T-cell (primary cell): Measurements from ENCODE around the gene NRAP. TPM values are rescaled to one million over a fixed set of nuclear protein-coding genes. Genes with fewer than 3 reads are reported as not detected.

Experiments used
- ATAC-seq, 4 experiments: fragments of 200-7000 bp in 3 of 4; fragments of 150-1000 bp in 1 of 4; cut with Tn5 transposase; replicated peaks in 1 of 4; 1 replicate in 3 of 4; 2 replicates in 1 of 4; pipeline ENCODE4 v1.10.0; 2021; ENCODE audit warnings: moderate library complexity in 3 of 4, mild to moderate bottlenecking in 2 of 4, moderate number of reproducible peaks in 1 of 4
- CTCF ChIA-PET, 2 donors: fragments of 300-600 bp; sonication (Branson Sonifier 250); formaldehyde crosslinking; loops; one replicate each; lab custom pipeline; 2022; ENCODE audit warnings: antibody characterized with exemption in 2 of 2; lab: Charles Lee
- POLR2A ChIA-PET, 2 donors: fragments of 300-600 bp; sonication (Branson Sonifier 250); formaldehyde crosslinking; loops; one replicate each; lab custom pipeline; 2022; ENCODE audit warnings: antibody characterized with exemption in 2 of 2; lab: Charles Lee
- DNase-seq, 35 experiments: peaks; one replicate each; pipeline versions ENCODE4 v3.0.0 to v3.0.0-alpha.2; 2013 to 2023
- H3K27ac ChIP-seq: one replicate; pipeline ENCODE4 v1.5.1; 2013; ENCODE audit warnings: low read length
- H3K27me3 ChIP-seq, 2 experiments: replicated peaks in 1 of 2; 1 replicate in 1 of 2; 2 replicates in 1 of 2; pipeline versions ENCODE4 v1.6.1 to v1.7.0; 2013; ENCODE audit warnings: low read length in 1 of 2, mixed read lengths in 1 of 2; ENCODE audit not compliant: control insufficient read depth in 2 of 2, insufficient read depth in 2 of 2; ENCODE audit errors: extremely low read depth in 1 of 2
- H3K36me3 ChIP-seq, 2 donors: 1 replicate in 1 of 2; 2 replicates in 1 of 2; pipeline versions ENCODE4 v1.6.1 to v1.7.0; 2013; ENCODE audit warnings: low read length in 1 of 2; ENCODE audit not compliant: control insufficient read depth in 2 of 2, insufficient read depth in 1 of 2; ENCODE audit errors: extremely low read depth in 1 of 2
- H3K4me1 ChIP-seq, 2 experiments: 1 replicate in 1 of 2; 2 replicates in 1 of 2; pipeline versions ENCODE4 v1.6.1 to v1.7.0; 2013; ENCODE audit warnings: low read length in 2 of 2, mixed read lengths in 1 of 2; ENCODE audit not compliant: insufficient read depth in 2 of 2, control insufficient read depth in 1 of 2; ENCODE audit errors: extremely low read depth in 1 of 2
- H3K4me3 ChIP-seq, 2 donors: 1 replicate in 1 of 2; 2 replicates in 1 of 2; pipeline versions ENCODE4 v1.5.1 to v1.7.0; 2013; ENCODE audit warnings: mild to moderate bottlenecking in 2 of 2, low read length in 1 of 2, moderate library complexity in 1 of 2; ENCODE audit not compliant: control insufficient read depth in 1 of 2; ENCODE audit errors: extremely low read depth in 1 of 2
- H3K9me3 ChIP-seq: 2 replicates; pipeline ENCODE4 v1.7.0; 2013
- H3K27ac Mint-ChIP-seq, 2 donors: one replicate each; pipeline ENCODE4 v1.8.0; 2020 to 2021; ENCODE audit warnings: mild to moderate bottlenecking in 2 of 2, mixed read lengths in 2 of 2
- H3K27me3 Mint-ChIP-seq, 2 donors: one replicate each; pipeline ENCODE4 v1.8.0; 2021 to 2022; ENCODE audit warnings: mixed read lengths in 2 of 2
- H3K36me3 Mint-ChIP-seq: one replicate; pipeline ENCODE4 v1.8.0; 2021; ENCODE audit warnings: mixed read lengths
- H3K4me1 Mint-ChIP-seq, 3 donors: one replicate each; pipeline ENCODE4 v1.8.0; 2020 to 2022; ENCODE audit warnings: mixed read lengths in 3 of 3, mild to moderate bottlenecking in 1 of 3
- H3K4me3 Mint-ChIP-seq, 3 donors: one replicate each; pipeline ENCODE4 v1.8.0; 2020 to 2022; ENCODE audit warnings: mild to moderate bottlenecking in 3 of 3, mixed read lengths in 3 of 3, moderate library complexity in 3 of 3
- H3K9me3 Mint-ChIP-seq, 3 donors: one replicate each; pipeline ENCODE4 v1.8.0; 2020 to 2022; ENCODE audit warnings: mixed read lengths in 3 of 3
- WGBS: methylation state at CpG from one replicate; pipeline ENCODE4 v1.1.5; 2013; ENCODE audit warnings: missing lambda C conversion rate; ENCODE audit not compliant: insufficient coverage; 5-methylcytosine and 5-hydroxymethylcytosine counted together
- total RNA-seq, 35 experiments: library from RNA in 6 of 35; stranded (reverse) in 6 of 35; fragments of 120-200 nt in 1 of 35; gene quantifications; one replicate each; pipeline versions ENCODE4 v1.2.1 to v1.2.4 and lab custom pipeline; 2013 to 2026

Gene NRAP
- total RNA-seq, 5 donors from 2014 or later (not counting 1 experiment from before 2014, with no cell fraction given): not detected

DNA sequence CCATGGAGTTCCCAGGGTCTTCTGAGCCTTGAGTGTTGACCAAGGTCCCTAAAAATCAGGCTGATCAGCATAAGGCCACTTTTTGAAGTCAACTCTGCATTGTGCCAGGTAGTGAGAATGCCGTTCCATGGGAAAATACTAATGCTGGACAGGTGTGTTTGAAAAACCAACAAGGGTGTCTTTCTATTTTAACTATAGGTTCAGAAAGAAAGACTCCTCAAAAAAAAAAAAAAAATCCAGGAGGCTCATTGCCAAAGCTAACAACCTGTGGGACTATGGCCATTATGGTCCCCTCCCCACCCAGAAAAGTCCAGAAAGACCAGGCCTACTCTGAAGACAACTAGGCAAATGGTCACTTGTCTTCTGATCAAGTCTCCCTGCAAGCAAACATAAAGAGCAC, 44.4 kb downstream of the NRAP start:
- no peak for DNase-seq
- ChIA-PET CTCF (no interaction called here), POLR2A (no interaction called here)
- H3K4me3 ChIP-seq: no peak overlapping the region
- H3K27me3 ChIP-seq: peaks cover 2 to 15% of the 10 kb centered on the region in 2 experiments
- no peaks in the 10 kb centered on the region for H3K36me3 Mint-ChIP-seq
- H3K27me3 Mint-ChIP-seq: peaks cover 38 to 59% of the 10 kb centered on the region in 2 donors
- WGBS: no CpG with 5 or more reads among the region's 1 CpG
- no peak overlapping the region for H3K4me3 Mint-ChIP-seq
- H3K4me1 ChIP-seq: no peaks in the 10 kb centered on the region
- no peaks in the 10 kb centered on the region for H3K9me3 Mint-ChIP-seq
- no peaks in the 10 kb centered on the region for H3K36me3 ChIP-seq
- no peak overlapping the region for H3K27ac ChIP-seq
- no peaks in the 10 kb centered on the region for H3K9me3 ChIP-seq
- ATAC-seq: no peak
- no peaks in the 10 kb centered on the region for H3K4me1 Mint-ChIP-seq
- no peak overlapping the region for H3K27ac Mint-ChIP-seq

DNA sequence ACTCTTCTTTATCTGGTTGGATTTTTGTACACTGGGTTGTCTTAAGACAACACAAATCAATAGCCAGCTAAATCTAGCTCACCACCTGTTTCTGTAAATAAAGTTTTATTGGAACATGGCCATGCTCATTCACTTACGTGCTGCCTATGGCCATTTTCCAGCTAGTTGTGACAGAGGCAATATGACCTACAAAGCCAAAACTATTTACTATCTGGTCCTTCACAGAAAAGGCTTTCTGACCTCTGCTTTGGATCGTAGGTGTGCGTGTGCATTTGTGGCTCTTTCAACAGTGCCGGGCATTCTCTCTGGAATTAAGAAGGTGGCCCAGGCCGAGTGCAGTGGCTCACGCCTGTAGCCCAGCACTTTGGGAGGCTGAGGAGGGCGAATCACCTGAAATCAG, 45.5 kb downstream of the NRAP start:
- H3K4me1 ChIP-seq: no peaks in the 10 kb centered on the region
- Mint-ChIP-seq H3K27me3 (peaks cover 38 to 58% of the 10 kb centered on the region in 2 donors), H3K4me1 (no peaks in the 10 kb centered on the region), H3K27ac (no peak overlapping the region), H3K9me3 (no peaks in the 10 kb centered on the region), H3K4me3 (no peak overlapping the region), H3K36me3 (no peaks in the 10 kb centered on the region)
- ATAC-seq (no peak), DNase-seq (no peak)
- no peak overlapping the region for H3K4me3 ChIP-seq
- H3K27me3 ChIP-seq: peaks cover 2 to 21% of the 10 kb centered on the region in 2 experiments
- CTCF ChIA-PET: no interaction called here
- H3K36me3 ChIP-seq: no peaks in the 10 kb centered on the region
- no peak overlapping the region for H3K27ac ChIP-seq
- POLR2A ChIA-PET: no interaction called here
- 83% methylated on average over 6 of the region's 7 CpGs for WGBS
- H3K9me3 ChIP-seq: no peaks in the 10 kb centered on the region

DNA sequence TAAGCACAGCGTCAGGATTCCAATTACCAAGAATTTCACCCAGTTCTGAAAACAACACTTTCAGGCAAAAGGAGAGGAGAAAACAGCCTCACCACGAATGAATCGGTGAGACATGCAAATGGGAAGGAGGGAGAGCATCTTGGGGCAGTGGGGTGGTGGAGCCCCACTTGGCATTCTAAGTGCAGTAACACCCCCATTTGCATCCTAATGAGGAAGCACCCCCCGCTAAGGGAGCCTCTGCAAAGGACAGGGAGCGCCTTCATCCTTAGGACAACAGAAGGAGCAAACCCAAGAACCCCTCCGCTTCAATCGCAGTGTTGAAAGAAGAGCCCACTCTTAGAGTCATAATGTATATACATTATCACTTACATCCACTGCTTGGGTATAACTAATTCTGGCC, 46.8 kb downstream of the NRAP start:
- no peak overlapping the region for H3K27ac ChIP-seq
- no peak overlapping the region for H3K4me3 ChIP-seq
- 31% methylated on average over 2 of the region's 7 CpGs for WGBS
- Mint-ChIP-seq H3K4me3 (no peak overlapping the region), H3K27me3 (peaks cover 42 to 51% of the 10 kb centered on the region in 2 donors), H3K9me3 (no peaks in the 10 kb centered on the region), H3K27ac (no peak overlapping the region), H3K4me1 (no peaks in the 10 kb centered on the region), H3K36me3 (no peaks in the 10 kb centered on the region)
- no peaks in the 10 kb centered on the region for H3K36me3 ChIP-seq
- H3K27me3 ChIP-seq: peaks cover 2 to 22% of the 10 kb centered on the region in 2 experiments
- DNase-seq: no peak
- CTCF ChIA-PET: no interaction called here
- no peaks in the 10 kb centered on the region for H3K9me3 ChIP-seq
- ATAC-seq: no peak
- no peaks in the 10 kb centered on the region for H3K4me1 ChIP-seq
- POLR2A ChIA-PET: no interaction called here

DNA sequence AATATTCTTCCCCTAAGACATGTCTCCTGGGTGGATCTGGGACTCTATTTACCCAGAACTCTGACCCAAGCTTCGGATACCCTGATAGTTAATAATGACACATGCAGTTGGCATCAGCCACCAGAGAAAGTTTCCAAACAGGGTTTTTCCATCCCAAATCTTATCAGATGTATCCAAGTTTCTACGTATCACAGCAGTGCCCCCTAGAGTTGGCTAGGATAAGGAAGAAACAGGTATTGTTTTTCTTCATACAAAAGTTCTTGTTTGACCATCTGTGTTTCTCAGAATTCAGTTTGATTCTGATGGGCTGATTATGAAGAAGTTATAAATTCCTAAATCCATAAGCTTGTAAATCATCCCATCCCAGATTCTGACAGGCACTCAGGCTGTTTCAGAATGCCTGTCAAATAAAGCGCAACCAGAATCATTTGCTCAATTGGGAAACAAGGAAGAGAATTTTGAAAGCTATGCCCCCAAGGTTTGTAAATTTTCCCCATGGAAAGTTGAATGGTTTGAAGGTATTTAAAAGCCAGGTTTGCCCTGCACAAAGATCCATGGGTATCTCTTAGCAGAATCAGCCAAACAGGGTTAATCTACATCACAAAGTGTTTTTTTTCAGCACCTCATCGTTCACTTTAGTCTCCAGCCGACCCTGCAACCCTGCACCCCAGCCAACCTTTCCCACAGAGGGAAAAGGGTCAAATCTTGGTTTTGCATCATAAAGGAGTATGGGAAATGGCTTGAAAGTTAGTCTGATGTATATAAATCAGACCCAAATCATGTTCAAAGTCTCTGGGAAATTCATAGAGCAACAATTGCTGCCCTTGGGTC, 47.4 kb downstream of the NRAP start:
- H3K27ac ChIP-seq: no peak overlapping the region
- no peak overlapping the region for H3K4me3 ChIP-seq
- H3K9me3 Mint-ChIP-seq: no peaks in the 10 kb centered on the region
- no peak for ATAC-seq
- no peak overlapping the region for H3K27ac Mint-ChIP-seq
- no peaks in the 10 kb centered on the region for H3K4me1 ChIP-seq
- no peak overlapping the region for H3K4me3 Mint-ChIP-seq
- DNase-seq: no peak
- CTCF ChIA-PET: interaction anchor here in 1 of 2 donors (1.0 kb wide), 1 partner anchor 54 kb away, joined by 6 read pairs; no protein-coding TSS in a partner anchor
- no CpG with 5 or more reads among the region's 5 CpGs for WGBS
- peaks cover 2 to 19% of the 10 kb centered on the region in 2 experiments for H3K27me3 ChIP-seq
- H3K27me3 Mint-ChIP-seq: peaks cover 42 to 50% of the 10 kb centered on the region in 2 donors
- no peaks in the 10 kb centered on the region for H3K36me3 ChIP-seq
- H3K9me3 ChIP-seq: no peaks in the 10 kb centered on the region
- no peaks in the 10 kb centered on the region for H3K36me3 Mint-ChIP-seq
- H3K4me1 Mint-ChIP-seq: no peaks in the 10 kb centered on the region
- POLR2A ChIA-PET: interaction anchor here in 1 of 2 donors (0.6 kb wide), 1 partner anchor 491 kb away, joined by 5 read pairs; no protein-coding TSS in a partner anchor

DNA sequence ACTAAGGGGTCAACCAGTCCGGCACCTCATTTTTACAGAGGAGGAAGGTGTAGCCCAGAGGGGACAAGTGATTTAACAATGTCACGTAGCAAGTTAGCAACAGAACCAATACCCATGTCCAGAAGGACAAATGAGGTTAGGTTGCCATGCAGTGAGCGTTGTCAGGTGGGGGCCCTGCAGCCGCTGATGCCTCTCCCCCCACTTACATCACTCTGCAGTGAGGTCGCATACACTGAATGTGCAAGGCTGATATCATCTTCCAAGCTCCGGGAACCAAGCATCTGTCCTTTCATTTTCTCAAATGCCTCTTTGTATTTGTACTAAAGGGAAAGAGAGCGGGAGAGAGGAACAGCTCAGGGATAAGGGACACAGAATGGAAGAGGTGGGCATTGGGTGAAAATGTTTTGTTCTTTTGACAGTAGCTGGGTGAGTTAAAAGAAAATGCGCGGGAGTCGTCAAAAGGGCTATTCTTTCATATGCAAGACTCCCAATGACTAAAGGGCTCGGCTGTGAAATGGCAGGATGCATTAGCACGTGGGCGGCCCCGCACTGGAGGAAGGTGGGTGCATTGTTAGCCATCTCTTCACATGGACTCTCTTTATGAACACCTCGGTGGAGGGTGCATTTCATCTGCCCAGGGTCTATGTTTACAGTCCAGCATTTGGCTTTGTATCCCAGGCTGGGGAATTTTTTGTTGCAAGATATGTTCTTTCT, 49.7 kb downstream of the NRAP start:
- POLR2A ChIA-PET: no interaction called here
- Mint-ChIP-seq H3K9me3 (no peaks in the 10 kb centered on the region), H3K4me1 (no peaks in the 10 kb centered on the region), H3K4me3 (no peak overlapping the region), H3K27me3 (peaks cover 36 to 46% of the 10 kb centered on the region in 2 donors), H3K27ac (no peak overlapping the region), H3K36me3 (no peaks in the 10 kb centered on the region)
- Histone ChIP-seq H3K27ac (no peak overlapping the region), H3K27me3 (peaks cover 2 to 22% of the 10 kb centered on the region in 2 experiments), H3K4me1 (no peaks in the 10 kb centered on the region), H3K36me3 (no peaks in the 10 kb centered on the region), H3K4me3 (no peak overlapping the region), H3K9me3 (no peaks in the 10 kb centered on the region)
- DNase-seq (no peak), ATAC-seq (no peak)
- CTCF ChIA-PET: no interaction called here
- 63% methylated on average over 8 of the region's 15 CpGs for WGBS

DNA sequence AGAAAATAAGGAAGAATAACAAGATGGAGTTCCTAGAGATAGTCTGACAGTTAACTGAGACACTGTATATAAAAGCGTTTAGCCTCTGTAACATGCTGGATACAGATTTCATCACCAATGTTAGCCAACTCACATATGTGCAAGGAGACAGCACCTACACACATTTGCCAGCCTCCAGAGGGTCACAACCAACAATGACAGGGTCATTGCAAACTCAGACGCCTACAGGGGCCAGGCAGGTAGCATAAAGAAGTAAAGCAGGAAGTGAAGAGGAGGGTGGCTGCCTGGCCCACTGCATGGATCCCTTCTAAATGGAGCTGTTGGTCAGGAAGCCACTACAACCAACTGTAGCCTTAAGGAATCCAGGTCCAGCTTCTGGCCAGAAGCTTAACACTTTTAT, 50.4 kb downstream of the NRAP start:
- H3K27me3 ChIP-seq: peaks cover 2 to 20% of the 10 kb centered on the region in 2 experiments
- Mint-ChIP-seq H3K27me3 (peaks cover 35 to 45% of the 10 kb centered on the region in 2 donors), H3K36me3 (no peaks in the 10 kb centered on the region), H3K4me1 (no peaks in the 10 kb centered on the region), H3K27ac (no peak overlapping the region), H3K4me3 (no peak overlapping the region), H3K9me3 (no peaks in the 10 kb centered on the region)
- no peaks in the 10 kb centered on the region for H3K4me1 ChIP-seq
- H3K36me3 ChIP-seq: no peaks in the 10 kb centered on the region
- CTCF ChIA-PET: no interaction called here
- POLR2A ChIA-PET: no interaction called here
- H3K4me3 ChIP-seq: no peak overlapping the region
- H3K9me3 ChIP-seq: no peaks in the 10 kb centered on the region
- DNase-seq: no peak
- no peak for ATAC-seq
- 88% methylated on average over 1 of the region's 2 CpGs for WGBS
- no peak overlapping the region for H3K27ac ChIP-seq
